ENCODE data around the gene ZNF302.
A peak's percentile ranks its signal among the peaks of the same experiment; 100 is the strongest.

The ZNF302 gene

GRCh38 chr19:34671972-34672371, 5.5 kb upstream of the ZNF302 start:
- H3K4me3 ChIP-seq (ENCODE audit: low read depth, low read length), result no peak overlapping the region
- TF ChIP-seq CTCF (IDR thresholded peaks at IDR 0.05; ENCODE audit: low read depth, low read length, missing control alignments), result no peak
- no peak for DNase-seq (ENCODE audit: low read depth)

- H3K4me3 ChIP-seq (ENCODE audit: low read depth, low read length), result no peak overlapping the region
- no peak for DNase-seq (ENCODE audit: low read depth)
- TF ChIP-seq CTCF (IDR thresholded peaks at IDR 0.05; ENCODE audit: low read depth, low read length, missing control alignments), result no peak
These were observed 3.9 kb upstream of the ZNF302 start for GRCh38 chr19:34673590-34673989.

GRCh38 chr19:34675250-34675649, 2.2 kb upstream of the ZNF302 start:
- no peak overlapping the region for H3K4me3 ChIP-seq (ENCODE audit: low read depth, low read length)
- TF ChIP-seq CTCF (IDR thresholded peaks at IDR 0.05; ENCODE audit: low read depth, low read length, missing control alignments), result no peak
- no peak for DNase-seq (ENCODE audit: low read depth)

- no peak for TF ChIP-seq CTCF (IDR thresholded peaks at IDR 0.05; ENCODE audit: low read depth, low read length, missing control alignments)
- H3K4me3 ChIP-seq (ENCODE audit: low read depth, low read length), result no peak overlapping the region
- DNase-seq (ENCODE audit: low read depth), result no peak
These were observed 1.6 kb upstream of the ZNF302 start for GRCh38 chr19:34675919-34676318.

GRCh38 chr19:34676697-34677385, 637 bp upstream of the ZNF302 start, which contains the start of gene SCGB2B2:
Gene SCGB2B2 (minus strand): TSS chr19:34677159. CDS start chr19:34594563, 82,596 bp downstream.
- no peak for TF ChIP-seq CTCF (IDR thresholded peaks at IDR 0.05; ENCODE audit: low read depth, low read length, missing control alignments)
- DNase-seq (ENCODE audit: low read depth), result peak; percentile 70
- H3K4me3 ChIP-seq (ENCODE audit: low read depth, low read length), result peak within 1 kb of the TSS; percentile 85

- no peak for TF ChIP-seq CTCF (IDR thresholded peaks at IDR 0.05; ENCODE audit: low read depth, low read length, missing control alignments)
- peak overlapping the region; percentile 85 for H3K4me3 ChIP-seq (ENCODE audit: low read depth, low read length)
- no peak for DNase-seq (ENCODE audit: low read depth)
These were observed 571 bp downstream of the ZNF302 start for GRCh38 chr19:34678085-34678412.

GRCh38 chr19:34678421-34678820, 943 bp downstream of the ZNF302 start:
- no peak for TF ChIP-seq CTCF (IDR thresholded peaks at IDR 0.05; ENCODE audit: low read depth, low read length, missing control alignments)
- peak overlapping the region; percentile 85 for H3K4me3 ChIP-seq (ENCODE audit: low read depth, low read length)
- DNase-seq (ENCODE audit: low read depth), result no peak
